ENCODE results near the gene MAML2.

MAML2 gene

GRCh38 chr11:96242191-96242847, 100.7 kb downstream of the MAML2 start:
- DNase-seq = no peak

GRCh38 chr11:96241331-96241841, 101.6 kb downstream of the MAML2 start:
- no peak for DNase-seq

- no peak for DNase-seq
Observed at GRCh38 chr11:96238563-96239135, 104.3 kb downstream of the MAML2 start.

GRCh38 chr11:96237766-96238266, 105.2 kb downstream of the MAML2 start:
- no peak for DNase-seq

GRCh38 chr11:96235751-96236150, 107.2 kb downstream of the MAML2 start:
- DNase-seq = no peak

GRCh38 chr11:96234866-96235441, 108.0 kb downstream of the MAML2 start:
- DNase-seq = no peak

GRCh38 chr11:96232132-96232531, 110.9 kb downstream of the MAML2 start:
- no peak for DNase-seq

- DNase-seq = no peak
Observed at GRCh38 chr11:96230686-96231085, 112.3 kb downstream of the MAML2 start.

- DNase-seq = no peak
Observed at GRCh38 chr11:96229354-96229977, 113.5 kb downstream of the MAML2 start.

GRCh38 chr11:96228910-96229309, 114.1 kb downstream of the MAML2 start:
- no peak for DNase-seq

GRCh38 chr11:96228473-96228891, 114.5 kb downstream of the MAML2 start:
- DNase-seq = peak in 1 of 56 donors; percentile 35

GRCh38 chr11:96227244-96227643, 115.8 kb downstream of the MAML2 start:
- no peak for DNase-seq

GRCh38 chr11:96223083-96223482, 119.9 kb downstream of the MAML2 start:
- DNase-seq = no peak

- DNase-seq = no peak
Observed at GRCh38 chr11:96222102-96222501, 120.9 kb downstream of the MAML2 start.

GRCh38 chr11:96221244-96222070, 121.5 kb downstream of the MAML2 start:
- no peak for DNase-seq

- no peak for DNase-seq
Observed at GRCh38 chr11:96219981-96220623, 122.9 kb downstream of the MAML2 start.

- DNase-seq = no peak
Observed at GRCh38 chr11:96218901-96219300, 124.1 kb downstream of the MAML2 start.

- DNase-seq = no peak
Observed at GRCh38 chr11:96218006-96218405, 125.0 kb downstream of the MAML2 start.

- DNase-seq = no peak
Observed at GRCh38 chr11:96217206-96217605, 125.8 kb downstream of the MAML2 start.

- no peak for DNase-seq
Observed at GRCh38 chr11:96215826-96216225, 127.2 kb downstream of the MAML2 start.

All from nucleus accumbens (tissue), 56 donors.